Middle frontal gyrus (tissue), 1 donor: ENCODE measurements around the gene CCDC7.
"Not testable (repeated sequence)": the region's sequence is repeated elsewhere in the genome, so short reads cannot be mapped to it uniquely, and the experiment has no call there.

Experiments used
- DNase-seq: peaks from one replicate; pipeline ENCODE4 v3.0.0-alpha.2; 2015; ENCODE audit warnings: low spot score; ENCODE audit errors: extremely low spot score

CCDC7 gene

GRCh38 chr10:32562695-32563094, 116.8 kb downstream of the CCDC7 start:
- DNase-seq, result not testable (repeated sequence)

- DNase-seq, result no peak
Observed at GRCh38 chr10:32577448-32577847, 131.5 kb downstream of the CCDC7 start.

- DNase-seq, result no peak
Observed at GRCh38 chr10:32582946-32583345, 137.0 kb downstream of the CCDC7 start.

DNA sequence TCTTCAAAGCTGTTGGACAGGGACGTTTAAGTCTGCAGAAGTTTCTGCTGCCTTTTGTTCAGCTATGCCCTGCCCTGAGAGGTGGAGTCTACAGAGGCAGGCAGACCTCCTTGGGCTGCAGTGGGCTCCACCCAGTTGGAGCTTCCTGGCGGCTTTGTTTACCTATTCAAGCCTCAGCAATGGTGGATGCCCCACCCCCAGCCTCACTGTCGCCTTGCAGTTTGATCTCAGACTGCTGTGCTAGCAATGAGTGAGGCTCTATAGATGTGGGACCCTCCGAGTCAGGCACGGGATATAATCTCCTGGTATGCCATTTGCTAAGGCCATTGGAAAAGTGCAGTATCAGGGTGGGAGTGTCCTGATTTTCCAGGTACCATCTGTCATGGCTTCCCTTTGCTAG, 152.1 kb downstream of the CCDC7 start:
- not testable (repeated sequence) for DNase-seq

- no peak for DNase-seq
Observed at GRCh38 chr10:32600317-32600716, 154.4 kb downstream of the CCDC7 start.

DNA sequence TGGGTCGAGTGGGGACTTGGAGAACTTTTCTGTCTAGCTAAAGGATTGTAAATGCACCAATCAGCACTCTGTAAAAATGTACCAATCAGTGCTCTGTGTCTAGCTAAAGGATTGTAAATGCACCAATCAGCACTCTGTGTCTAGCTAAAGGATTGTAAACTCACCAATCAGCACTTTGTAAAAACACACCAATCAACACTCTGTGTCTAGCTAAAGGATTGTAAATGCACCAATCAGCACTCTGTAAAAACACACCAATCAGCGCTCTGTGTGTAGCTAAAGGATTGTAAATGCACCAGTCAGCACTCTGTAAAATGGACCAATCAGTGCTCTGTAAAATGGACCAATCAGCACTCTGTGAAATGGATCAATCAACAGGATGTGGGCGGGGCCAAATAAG, 155.6 kb downstream of the CCDC7 start:
- not testable (repeated sequence) for DNase-seq

DNA sequence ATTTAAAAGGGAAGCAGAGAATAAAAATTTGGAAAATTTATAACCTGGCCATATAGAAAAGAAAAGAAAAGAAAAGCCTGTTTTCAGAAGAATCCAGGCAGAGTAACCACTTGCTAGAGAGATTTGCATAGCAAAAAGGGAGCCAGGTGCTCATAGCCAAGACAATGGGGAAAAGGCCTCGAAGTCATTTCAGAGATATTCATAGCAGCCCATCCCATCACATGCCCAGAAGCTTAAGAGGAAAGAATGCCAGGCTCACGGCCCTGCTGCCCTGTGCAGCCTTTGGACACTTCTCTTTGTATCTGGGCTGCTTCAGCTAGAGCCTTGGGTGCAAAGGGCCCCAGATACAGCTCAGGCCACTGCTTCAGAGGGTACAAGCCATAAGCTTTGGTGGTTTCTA, 159.8 kb downstream of the CCDC7 start:
- DNase-seq, result no peak

DNA sequence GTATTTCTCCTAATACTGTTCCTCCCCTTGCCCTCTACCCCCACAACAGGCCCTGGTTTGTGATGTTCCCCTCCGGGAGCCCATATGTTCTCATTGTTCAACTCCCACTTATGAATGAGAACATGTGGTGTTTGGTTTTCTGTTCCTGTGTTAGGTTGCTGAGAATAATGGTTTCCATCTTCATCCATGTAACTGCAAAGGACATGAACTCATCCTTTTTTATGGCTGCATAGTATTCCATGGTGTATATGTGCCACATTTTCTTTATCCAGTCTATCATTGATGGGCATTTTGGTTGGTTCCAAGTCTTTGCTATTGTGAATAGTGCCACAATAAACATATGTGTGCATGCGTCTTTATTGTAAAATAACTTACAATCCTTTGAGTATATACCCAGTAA, 164.6 kb downstream of the CCDC7 start:
- DNase-seq, result not testable (repeated sequence)

GRCh38 chr10:32616438-32616837, 170.5 kb downstream of the CCDC7 start:
- no peak for DNase-seq

DNA sequence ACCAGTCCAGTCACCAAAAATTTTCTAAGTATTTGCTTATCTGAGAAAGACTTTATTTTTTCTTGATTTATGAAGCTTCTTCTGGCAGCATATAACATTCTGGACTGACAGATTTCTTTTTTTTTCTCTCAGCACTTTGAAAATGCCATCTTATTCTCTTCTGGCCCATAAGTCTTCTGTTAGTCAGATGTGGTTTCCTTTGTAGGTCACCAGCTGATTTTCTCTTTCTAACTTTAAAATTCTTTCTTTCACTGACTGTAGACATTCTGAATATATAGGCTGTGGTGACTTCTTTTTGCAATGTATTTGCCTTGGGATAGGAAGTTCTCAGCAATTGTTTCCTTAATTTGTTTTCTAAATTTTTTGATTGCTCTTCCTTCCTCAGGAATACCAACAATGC, 172.5 kb downstream of the CCDC7 start:
- no peak for DNase-seq

DNA sequence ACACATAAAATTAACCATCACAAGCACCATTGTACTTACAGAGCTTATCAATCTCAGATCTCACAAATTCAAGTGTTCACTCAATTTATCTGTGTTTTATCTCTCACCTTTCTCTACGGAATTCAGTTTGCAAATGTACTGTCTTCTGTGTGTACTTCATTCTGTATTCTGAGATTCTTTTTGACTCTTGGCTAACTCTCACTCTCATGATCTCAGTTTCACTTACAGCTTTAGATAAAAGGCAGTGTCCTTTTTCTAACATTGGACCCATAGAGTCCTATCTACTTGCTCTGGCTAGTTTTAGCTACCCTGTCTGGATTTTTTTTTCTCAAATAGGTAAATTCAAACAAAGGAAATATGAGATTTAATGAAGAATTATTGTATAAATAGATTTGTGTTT, 176.0 kb downstream of the CCDC7 start:
- DNase-seq, result no peak

GRCh38 chr10:32622409-32622808, 176.5 kb downstream of the CCDC7 start:
- no peak for DNase-seq

GRCh38 chr10:32627183-32627582, 181.2 kb downstream of the CCDC7 start:
- no peak for DNase-seq

DNA sequence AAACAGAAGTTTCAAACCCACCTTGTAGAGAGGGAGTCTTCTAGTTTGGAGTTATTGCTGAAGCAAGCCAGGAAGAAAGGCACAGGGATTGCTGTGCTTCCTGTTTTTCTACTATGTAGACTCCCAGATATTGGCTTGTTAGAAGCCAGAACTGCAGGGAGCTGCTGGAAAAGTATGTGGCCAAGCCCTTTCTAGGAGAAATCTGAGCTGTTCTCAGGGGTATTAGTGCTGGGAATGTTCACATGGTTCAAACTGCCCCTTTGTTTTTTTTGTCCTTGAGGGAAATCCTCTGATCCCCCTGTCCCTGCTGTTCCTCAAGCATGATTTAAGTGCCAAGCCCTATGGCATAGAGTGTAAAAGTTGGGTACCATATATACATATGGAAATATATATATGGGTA, 184.0 kb downstream of the CCDC7 start:
- DNase-seq, result no peak

GRCh38 chr10:32646535-32646934, 200.6 kb downstream of the CCDC7 start:
- no peak for DNase-seq

- no peak for DNase-seq
Observed at GRCh38 chr10:32650246-32650655, 204.3 kb downstream of the CCDC7 start.

GRCh38 chr10:32657430-32657829, 211.5 kb downstream of the CCDC7 start:
- not testable (repeated sequence) for DNase-seq

GRCh38 chr10:32661346-32661745, 215.4 kb downstream of the CCDC7 start:
- DNase-seq, result no peak

- no peak for DNase-seq
Observed at GRCh38 chr10:32680803-32681557, 235.0 kb downstream of the CCDC7 start.

- no peak for DNase-seq
Observed at GRCh38 chr10:32684291-32684690, 238.4 kb downstream of the CCDC7 start.

GRCh38 chr10:32687116-32687515, 241.2 kb downstream of the CCDC7 start:
- no peak for DNase-seq

DNA sequence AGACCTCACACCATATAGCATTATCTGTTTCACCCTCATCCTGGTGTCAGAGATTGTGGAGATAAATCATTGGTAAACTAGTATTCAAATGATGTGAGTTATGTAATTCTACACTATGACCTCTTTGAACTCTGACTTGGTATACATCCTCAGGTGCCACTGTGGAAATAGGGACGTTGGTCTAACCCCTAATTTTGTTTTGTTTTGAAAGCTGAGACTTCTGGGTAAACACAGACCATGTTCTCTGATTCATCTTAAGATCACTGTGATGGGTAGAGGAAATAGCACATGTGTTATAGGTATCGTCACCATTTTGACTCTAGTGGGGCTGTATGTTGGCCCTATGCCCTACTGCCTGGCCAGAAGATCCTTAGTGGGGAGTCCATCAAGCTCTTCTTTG, 241.6 kb downstream of the CCDC7 start:
- DNase-seq, result no peak

DNA sequence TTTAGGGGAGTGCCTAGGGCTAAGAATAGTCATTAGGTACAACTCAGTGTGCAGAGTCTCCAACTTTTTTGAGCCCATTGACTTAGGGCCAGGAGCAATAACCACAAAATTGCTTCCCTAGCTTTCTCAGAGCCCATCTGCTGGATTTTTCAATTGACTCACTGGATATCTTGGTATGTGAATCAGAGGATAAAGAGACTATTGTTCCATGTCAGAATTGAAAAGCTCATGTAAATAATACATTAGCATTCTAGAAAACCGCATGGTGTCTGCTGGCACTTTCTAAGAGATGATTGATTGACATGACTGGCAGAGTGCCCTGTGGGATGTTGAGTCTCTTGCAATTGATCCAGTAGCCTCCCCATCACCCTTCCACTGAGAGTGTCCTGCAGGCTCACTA, 246.2 kb downstream of the CCDC7 start:
- DNase-seq, result no peak
